ENCODE data around the gene SLC7A4. TPM values are rescaled to one million over a fixed set of nuclear protein-coding genes. Genes with fewer than 3 reads are reported as not detected.
"Not testable (repeated sequence)": the region's sequence is repeated elsewhere in the genome, so short reads cannot be mapped to it uniquely, and the experiment has no call there.

The SLC7A4 gene
- total and polyA plus RNA-seq, 9 donors, result 0.16 to 4.8 (median 0.47) TPM; not detected in 2

DNA sequence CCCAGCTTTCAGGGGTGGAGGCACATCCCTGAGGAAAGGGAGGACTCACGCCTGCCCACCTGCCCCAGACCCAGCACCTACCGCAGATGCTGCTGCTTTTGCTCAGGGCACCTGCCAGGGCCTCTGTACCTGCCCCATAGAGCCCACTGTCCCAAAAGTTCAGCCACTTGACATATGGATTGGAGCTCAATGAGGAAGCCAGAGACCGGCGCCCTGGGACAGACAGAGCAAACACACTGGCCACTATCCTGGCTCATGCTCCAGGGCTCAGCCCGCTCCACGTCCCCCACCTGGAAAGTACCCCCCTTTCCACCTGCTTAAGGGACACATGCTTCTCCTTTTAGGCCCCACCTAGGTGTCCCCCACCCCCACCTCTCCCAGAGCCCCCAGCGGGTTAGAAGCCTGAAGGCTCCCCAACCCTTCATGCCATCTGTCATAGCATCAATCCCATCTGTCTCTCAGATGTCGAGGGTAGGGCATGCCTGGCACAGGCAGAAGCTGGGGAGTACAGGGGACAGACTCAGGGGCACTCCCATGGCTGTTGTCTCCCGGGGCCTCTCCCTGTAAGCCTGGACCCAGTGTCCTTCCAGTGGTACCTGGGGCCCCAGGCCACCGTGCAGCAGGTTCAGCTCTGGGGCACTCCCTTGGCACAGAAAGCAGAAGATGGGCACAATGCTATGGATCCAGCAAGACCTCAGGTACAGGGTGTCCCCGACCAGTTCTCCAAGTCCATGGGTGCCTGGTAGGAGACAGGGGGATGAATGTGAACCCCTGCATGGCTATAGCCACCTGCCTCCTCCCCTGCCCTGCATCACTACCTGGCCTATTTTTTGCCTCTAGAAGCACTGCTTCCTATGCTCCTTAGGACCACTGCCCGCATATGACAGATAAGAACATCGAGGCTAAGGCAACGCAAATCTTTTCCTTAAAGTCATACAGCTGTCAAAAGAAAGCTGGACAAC lies 19.6 kb downstream of the SLC7A4 start:
- peaks cover 6% of the 10 kb centered on the region for H3K4me1 ChIP-seq (ENCODE audit: insufficient read depth)
- WGBS, 3 donors, result 75 to 81% (median 78%) methylated on average over 14 of the region's 14 CpGs
- no peak overlapping the region for H3K27ac ChIP-seq
- H3K4me3 ChIP-seq, result no peak overlapping the region
- no peaks in the 10 kb centered on the region for H3K9me3 ChIP-seq
- no peaks in the 10 kb centered on the region for H3K27me3 ChIP-seq
- peak in 1 of 5 donors; percentile 16 for DNase-seq
- H3K36me3 ChIP-seq, result no peaks in the 10 kb centered on the region
- intact Hi-C loops (cut with DNase I), result loop anchor here in 1 of 4 donors (10.0 kb wide), 1 partner anchor 148 kb away; no protein-coding TSS in a partner anchor
- TF ChIP-seq EP300 (IDR thresholded peaks at IDR 0.05) (no peak), POLR2A (IDR thresholded peaks at IDR 0.05) (no peak)
- TF ChIP-seq, protein P1, sequence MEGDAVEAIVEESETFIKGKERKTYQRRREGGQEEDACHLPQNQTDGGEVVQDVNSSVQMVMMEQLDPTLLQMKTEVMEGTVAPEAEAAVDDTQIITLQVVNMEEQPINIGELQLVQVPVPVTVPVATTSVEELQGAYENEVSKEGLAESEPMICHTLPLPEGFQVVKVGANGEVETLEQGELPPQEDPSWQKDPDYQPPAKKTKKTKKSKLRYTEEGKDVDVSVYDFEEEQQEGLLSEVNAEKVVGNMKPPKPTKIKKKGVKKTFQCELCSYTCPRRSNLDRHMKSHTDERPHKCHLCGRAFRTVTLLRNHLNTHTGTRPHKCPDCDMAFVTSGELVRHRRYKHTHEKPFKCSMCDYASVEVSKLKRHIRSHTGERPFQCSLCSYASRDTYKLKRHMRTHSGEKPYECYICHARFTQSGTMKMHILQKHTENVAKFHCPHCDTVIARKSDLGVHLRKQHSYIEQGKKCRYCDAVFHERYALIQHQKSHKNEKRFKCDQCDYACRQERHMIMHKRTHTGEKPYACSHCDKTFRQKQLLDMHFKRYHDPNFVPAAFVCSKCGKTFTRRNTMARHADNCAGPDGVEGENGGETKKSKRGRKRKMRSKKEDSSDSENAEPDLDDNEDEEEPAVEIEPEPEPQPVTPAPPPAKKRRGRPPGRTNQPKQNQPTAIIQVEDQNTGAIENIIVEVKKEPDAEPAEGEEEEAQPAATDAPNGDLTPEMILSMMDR (IDR thresholded peaks at IDR 0.05), result no peak

DNA sequence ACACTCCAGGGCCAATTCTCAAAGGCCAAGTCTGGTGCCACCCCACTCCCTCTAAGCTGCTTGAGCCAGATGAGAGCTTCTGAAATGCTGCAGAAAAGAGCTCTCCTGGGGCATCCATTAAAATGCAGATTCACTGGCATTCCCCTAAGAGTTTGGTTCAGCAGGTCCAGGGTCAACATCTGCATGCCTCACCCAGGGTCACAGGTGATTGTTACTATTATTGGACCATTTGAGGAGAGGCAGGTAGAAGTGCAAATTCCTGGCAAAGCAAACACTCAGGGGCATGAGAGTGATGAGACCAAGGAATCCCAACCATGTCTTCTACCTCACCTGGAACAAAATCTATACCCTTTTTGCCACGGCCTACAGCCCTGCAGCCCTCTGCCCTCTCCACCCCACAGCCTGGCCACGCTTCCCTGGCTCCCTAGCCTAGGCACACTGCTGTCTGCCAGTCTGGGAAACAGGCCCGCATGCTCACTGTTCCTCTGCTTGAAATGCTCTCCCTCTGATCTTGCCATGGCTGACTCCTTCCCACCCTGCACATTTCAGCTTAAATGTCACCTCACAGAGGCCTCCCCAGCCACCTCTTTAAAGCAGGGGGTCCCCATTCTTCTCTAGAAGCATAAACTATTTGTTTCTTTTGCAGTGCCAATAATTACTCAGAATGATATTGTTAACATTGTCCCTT lies 21.8 kb downstream of the SLC7A4 start:
- peaks cover 4% of the 10 kb centered on the region for H3K4me1 ChIP-seq (ENCODE audit: insufficient read depth)
- no peak overlapping the region for H3K4me3 ChIP-seq
- 93 to 96% (median 95%) methylated on average over 3 of the region's 3 CpGs for WGBS, 3 donors
- no peaks in the 10 kb centered on the region for H3K27me3 ChIP-seq
- DNase-seq, result no peak
- no peak for TF ChIP-seq POLR2A (IDR thresholded peaks at IDR 0.05)
- H3K36me3 ChIP-seq, result no peaks in the 10 kb centered on the region
- intact Hi-C loops (cut with DNase I), result loop anchor here in 1 of 4 donors (10.0 kb wide), 1 partner anchor 146 kb away; no protein-coding TSS in a partner anchor
- H3K9me3 ChIP-seq, result no peaks in the 10 kb centered on the region
- no peak overlapping the region for H3K27ac ChIP-seq

DNA sequence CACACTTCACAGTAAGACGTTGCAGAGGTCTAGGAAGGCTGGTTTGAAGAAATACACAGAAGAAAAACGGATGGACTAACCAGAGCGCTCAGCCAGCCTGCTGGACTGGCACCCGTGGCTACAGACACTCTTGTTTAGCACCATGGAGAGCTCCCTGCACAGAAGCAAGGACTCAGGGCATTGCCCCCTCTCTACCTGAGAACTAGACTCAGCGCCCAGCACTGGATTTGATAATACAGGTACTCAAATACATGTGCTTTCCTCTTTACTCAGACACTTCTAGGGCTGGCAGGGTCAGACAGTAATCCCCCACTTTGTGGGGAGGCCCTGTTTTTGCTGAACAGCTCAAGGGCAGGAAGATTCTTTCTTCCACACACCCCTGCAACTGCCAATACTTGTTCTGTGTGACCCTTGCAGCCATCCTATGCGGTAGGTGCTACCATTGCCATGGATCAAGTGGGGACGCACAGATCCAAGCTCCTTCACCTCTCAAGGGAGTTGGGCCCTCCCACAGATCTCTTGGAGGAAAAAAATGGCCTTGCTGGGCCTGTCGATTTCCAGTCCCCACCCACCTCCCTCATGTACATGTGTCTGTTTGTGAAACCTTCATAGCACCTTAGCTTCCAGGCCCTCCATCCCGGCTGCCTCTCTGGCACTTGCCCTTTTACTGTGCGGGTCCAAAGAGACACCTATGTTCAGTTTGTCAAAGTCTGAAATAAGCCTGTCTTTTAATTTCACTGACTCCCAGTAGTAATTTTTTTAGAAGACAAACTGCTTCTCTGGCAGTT lies 22.5 kb downstream of the SLC7A4 start:
- DNase-seq, result no peak
- Histone ChIP-seq H3K4me3 (no peak overlapping the region), H3K27me3 (no peaks in the 10 kb centered on the region), H3K4me1 (ENCODE audit: insufficient read depth) (peaks cover 4% of the 10 kb centered on the region), H3K36me3 (no peaks in the 10 kb centered on the region), H3K27ac (no peak overlapping the region), H3K9me3 (no peaks in the 10 kb centered on the region)
- intact Hi-C loops (cut with DNase I), result loop anchor here in 1 of 4 donors (10.0 kb wide), 1 partner anchor 145 kb away; no protein-coding TSS in a partner anchor
- TF ChIP-seq EP300 (IDR thresholded peaks at IDR 0.05) (no peak), POLR2A (IDR thresholded peaks at IDR 0.05) (no peak)
- TF ChIP-seq, protein P1 (IDR thresholded peaks at IDR 0.05), result no peak
- WGBS, 3 donors, result 44 to 48% (median 45%) methylated on average over 10 of the region's 10 CpGs

GRCh38 chr22:21009208-21009607 lies 23.2 kb downstream of the SLC7A4 start:
- H3K36me3 ChIP-seq; DNase-seq; H3K27ac ChIP-seq; H3K27me3 ChIP-seq; H3K9me3 ChIP-seq; H3K4me1 ChIP-seq (ENCODE audit: insufficient read depth); H3K4me3 ChIP-seq; intact Hi-C loops (cut with DNase I): not testable (repeated sequence)
- 87 to 91% (median 89%) methylated on average over 13 of the region's 13 CpGs for WGBS, 3 donors

- Histone ChIP-seq H3K27ac (no peak overlapping the region), H3K9me3 (no peaks in the 10 kb centered on the region), H3K36me3 (no peaks in the 10 kb centered on the region), H3K4me3 (no peak overlapping the region), H3K4me1 (ENCODE audit: insufficient read depth) (peaks cover 10% of the 10 kb centered on the region), H3K27me3 (no peaks in the 10 kb centered on the region)
- intact Hi-C loops (cut with DNase I), result no loop called here
- 60 to 74% (median 61%) methylated on average over 4 of the region's 4 CpGs for WGBS, 3 donors
- TF ChIP-seq, protein P1 (IDR thresholded peaks at IDR 0.05), result no peak
- TF ChIP-seq EP300 (IDR thresholded peaks at IDR 0.05), result no peak
- TF ChIP-seq POLR2A (IDR thresholded peaks at IDR 0.05), result no peak
- DNase-seq, result no peak
Measured at GRCh38 chr22:21003782-21004181, 28.6 kb downstream of the SLC7A4 start.

Measured in ovary (tissue), 9 donors.